SK-N-SH (cell line): ENCODE measurements around the gene CX3CR1.

Experiments used
- CTCF ChIP-seq: fragments of 200-600 bp; sonication (generic); IDR thresholded peaks from 2 replicates; pipeline ENCODE4 v1.6.1; 2017; ENCODE audit warnings: antibody characterized with exemption, mild to moderate bottlenecking, moderate library complexity
- GABPA ChIP-seq: IDR thresholded peaks from 2 replicates; pipeline ENCODE4 v1.4.0; 2012; ENCODE audit warnings: low read depth, mild to moderate bottlenecking
- GATA2 ChIP-seq: sonication (generic); formaldehyde crosslinking; IDR thresholded peaks from 2 replicates; pipeline ENCODE4 v1.5.0; 2020; ENCODE audit warnings: mild to moderate bottlenecking, missing genetic modification reagents
- JUND ChIP-seq: IDR thresholded peaks from 2 replicates; pipeline ENCODE4 v1.4.0; 2012
- NRF1 ChIP-seq: IDR thresholded peaks from 2 replicates; pipeline ENCODE4 v1.6.1; 2012; ENCODE audit warnings: low read depth, mild to moderate bottlenecking, low read length
- POLR2AphosphoS5 ChIP-seq: IDR thresholded peaks from 2 replicates; pipeline ENCODE4 v1.6.1; 2012; ENCODE audit warnings: low read depth, low read length
- RAD21 ChIP-seq: IDR thresholded peaks from 2 replicates; pipeline ENCODE4 v1.6.1; 2012; ENCODE audit warnings: mild to moderate bottlenecking, low read length
- RCOR1 ChIP-seq: fragments of 150-350 bp; IDR thresholded peaks from 2 replicates; pipeline ENCODE4 v1.6.1; 2017; ENCODE audit warnings: antibody characterized with exemption, low read length
- RXRA ChIP-seq: IDR thresholded peaks from 2 replicates; pipeline ENCODE4 v1.4.0; 2012; ENCODE audit warnings: low read depth, mild to moderate bottlenecking, borderline replicate concordance
- SMC3 ChIP-seq: IDR thresholded peaks from 2 replicates; pipeline ENCODE4 v1.6.1; 2012; ENCODE audit warnings: low read depth, low read length, improper control_type of control experiment
- YY1 ChIP-seq: IDR thresholded peaks from 2 replicates; pipeline ENCODE4 v1.4.0; 2012; ENCODE audit warnings: low read depth, mild to moderate bottlenecking
- TF ChIP-seq, protein P1 (sequence below): IDR thresholded peaks from 2 replicates; pipeline ENCODE4 v1.4.0; 2012; ENCODE audit warnings: low read depth

DNA sequence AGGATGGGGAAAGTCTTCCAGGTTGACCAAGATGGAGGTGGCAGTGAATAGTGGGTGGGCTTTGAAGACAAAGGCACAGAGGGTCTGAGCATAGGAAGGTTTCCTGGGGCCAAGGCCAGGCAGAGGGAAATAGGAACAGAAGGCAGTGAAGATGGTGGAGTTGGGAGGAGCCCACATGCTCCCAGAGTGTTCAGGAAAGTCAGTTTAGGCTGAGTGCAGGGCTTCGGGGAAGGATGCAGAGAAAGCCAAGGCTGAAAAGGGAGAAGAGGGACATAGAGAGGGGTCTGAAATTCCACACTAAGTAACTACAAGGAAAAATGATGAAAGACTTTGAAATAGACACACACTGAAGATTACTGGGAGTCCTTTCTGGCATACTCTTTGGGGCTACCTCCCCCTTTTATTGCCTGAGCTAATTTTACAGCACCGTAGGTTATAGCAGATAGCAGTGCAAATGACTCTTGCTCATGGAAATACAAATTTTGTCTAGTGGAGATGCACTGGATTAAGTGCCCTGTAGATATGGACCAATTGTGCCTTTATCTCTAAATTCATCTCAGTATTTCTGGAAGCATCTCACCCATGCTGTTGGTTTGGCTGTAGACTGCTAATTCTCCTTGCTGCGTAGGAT is 3.8 kb downstream of the CX3CR1 start:
- TF ChIP-seq, protein P1, sequence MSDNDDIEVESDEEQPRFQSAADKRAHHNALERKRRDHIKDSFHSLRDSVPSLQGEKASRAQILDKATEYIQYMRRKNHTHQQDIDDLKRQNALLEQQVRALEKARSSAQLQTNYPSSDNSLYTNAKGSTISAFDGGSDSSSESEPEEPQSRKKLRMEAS, result no peak
- TF ChIP-seq CTCF (no peak), POLR2AphosphoS5 (no peak), JUND (no peak), RXRA (no peak), RAD21 (no peak), GATA2 (CRISPR knock-in tag) (no peak), YY1 (no peak), RCOR1 (no peak), GABPA (no peak), NRF1 (no peak), SMC3 (no peak)
